ENCODE data around the gene SNCB.

The SNCB gene

DNA sequence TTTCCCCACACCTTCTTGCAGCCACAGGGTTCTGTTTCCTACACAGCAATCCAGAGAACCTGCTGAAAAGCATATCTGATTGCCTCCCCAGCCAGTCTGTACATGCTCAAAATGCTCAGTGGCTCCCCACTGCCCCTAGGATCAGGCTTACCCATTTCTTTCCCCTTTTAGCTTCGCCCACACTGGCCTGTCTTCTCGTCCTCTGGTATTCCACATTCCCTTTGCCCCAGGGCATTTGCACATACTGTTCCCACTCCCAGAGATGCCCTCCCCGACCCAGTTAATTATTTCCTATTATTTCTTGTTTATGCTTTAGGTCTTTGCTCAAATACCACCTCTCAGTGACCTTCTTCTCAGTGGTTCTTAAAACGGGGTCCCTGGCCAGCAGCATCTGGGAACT lies 10.3 kb upstream of the SNCB start:
- WGBS, result 90% methylated on average over 4 of the region's 4 CpGs
- no peaks in the 10 kb centered on the region for H3K27me3 ChIP-seq (ENCODE audit: insufficient read depth, low read length)
- no peak overlapping the region for H3K4me3 ChIP-seq (ENCODE audit: low read length)
- peaks cover 14% of the 10 kb centered on the region for H3K4me1 ChIP-seq (ENCODE audit: insufficient read depth, low read length)
- H3K27ac ChIP-seq (ENCODE audit: low read depth, low read length), result no peak overlapping the region
- H3K36me3 ChIP-seq (ENCODE audit: insufficient read depth, low read length), result no peaks in the 10 kb centered on the region
- no peaks in the 10 kb centered on the region for H3K9me3 ChIP-seq (ENCODE audit: insufficient read depth, low read depth, low read length)
- no peak overlapping the region for H3K9ac ChIP-seq (ENCODE audit: low read depth, low read length)

DNA sequence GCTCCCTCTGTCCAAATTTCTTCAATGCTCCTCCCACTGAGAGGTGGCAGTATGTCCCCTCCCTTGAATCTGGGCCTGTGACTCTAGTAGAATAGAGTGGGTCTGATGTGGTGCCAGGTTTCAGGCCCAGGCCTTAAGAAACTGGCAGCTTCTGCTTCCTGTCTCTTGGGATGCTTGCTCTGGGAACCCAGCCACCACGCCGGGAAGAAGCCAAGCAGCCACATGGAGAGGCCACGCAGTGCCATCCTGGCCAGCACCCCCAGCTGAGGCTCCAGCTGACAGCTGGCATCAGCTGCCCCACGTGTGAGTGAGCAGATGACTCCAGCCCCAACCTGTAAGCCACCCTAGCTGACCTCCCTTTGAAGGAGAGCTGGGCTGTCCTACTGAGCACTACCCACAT lies 9.6 kb upstream of the SNCB start:
- H3K36me3 ChIP-seq (ENCODE audit: insufficient read depth, low read length), result no peaks in the 10 kb centered on the region
- no peaks in the 10 kb centered on the region for H3K27me3 ChIP-seq (ENCODE audit: insufficient read depth, low read length)
- peaks cover 14% of the 10 kb centered on the region for H3K4me1 ChIP-seq (ENCODE audit: insufficient read depth, low read length)
- no peak overlapping the region for H3K9ac ChIP-seq (ENCODE audit: low read depth, low read length)
- H3K27ac ChIP-seq (ENCODE audit: low read depth, low read length), result no peak overlapping the region
- 89% methylated on average over 4 of the region's 4 CpGs for WGBS
- no peaks in the 10 kb centered on the region for H3K9me3 ChIP-seq (ENCODE audit: insufficient read depth, low read depth, low read length)
- no peak overlapping the region for H3K4me3 ChIP-seq (ENCODE audit: low read length)

DNA sequence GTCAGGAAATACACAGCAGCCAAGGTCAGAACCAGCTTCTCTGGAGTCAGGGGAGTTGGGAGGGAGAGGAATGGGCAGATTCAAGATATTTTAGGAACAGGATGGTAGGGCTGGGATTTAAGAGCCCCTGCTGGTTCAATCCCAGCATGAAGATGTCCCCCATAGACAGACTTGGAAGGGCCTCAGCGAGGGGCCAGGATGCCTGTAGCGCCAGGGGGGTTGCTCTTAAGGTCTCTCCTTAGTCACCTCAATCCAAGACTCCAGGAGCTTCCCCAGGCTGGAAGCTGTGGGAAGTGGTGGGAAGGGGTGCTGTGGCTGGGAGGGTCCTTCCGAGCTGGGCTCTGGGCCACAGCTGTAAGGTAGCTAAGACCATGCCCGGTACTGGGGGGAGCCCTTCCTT lies 8.9 kb upstream of the SNCB start:
- 66% methylated on average over 2 of the region's 4 CpGs for WGBS
- no peaks in the 10 kb centered on the region for H3K36me3 ChIP-seq (ENCODE audit: insufficient read depth, low read length)
- no peaks in the 10 kb centered on the region for H3K9me3 ChIP-seq (ENCODE audit: insufficient read depth, low read depth, low read length)
- no peak overlapping the region for H3K27ac ChIP-seq (ENCODE audit: low read depth, low read length)
- H3K4me1 ChIP-seq (ENCODE audit: insufficient read depth, low read length), result peaks cover 12% of the 10 kb centered on the region
- H3K4me3 ChIP-seq (ENCODE audit: low read length), result no peak overlapping the region
- H3K9ac ChIP-seq (ENCODE audit: low read depth, low read length), result no peak overlapping the region
- H3K27me3 ChIP-seq (ENCODE audit: insufficient read depth, low read length), result 0 out of 2 replicates have a peak, but pooled peaks cover 2% of the 10 kb centered on the region

DNA sequence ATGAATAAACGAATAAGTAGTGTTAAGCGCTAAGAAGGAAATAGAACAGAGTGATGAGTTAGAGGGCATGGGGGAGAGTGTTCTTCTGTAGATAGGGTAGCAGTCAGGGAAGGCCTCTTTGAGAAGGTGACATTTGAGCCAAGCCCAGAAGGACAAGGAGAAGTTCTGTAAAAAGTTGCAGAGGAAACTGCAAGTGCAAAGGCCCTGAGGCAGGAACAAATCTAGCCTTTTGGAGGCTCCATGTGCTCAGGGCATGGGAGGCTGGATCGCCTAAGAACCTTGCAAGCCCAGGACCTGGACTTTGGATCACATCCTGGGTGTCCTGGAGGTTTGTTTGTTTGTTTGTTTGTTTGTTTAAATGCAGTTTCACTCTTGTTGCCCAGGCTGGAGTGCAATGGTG lies 8.1 kb upstream of the SNCB start:
- Histone ChIP-seq H3K9me3 (ENCODE audit: insufficient read depth, low read depth, low read length) (no peaks in the 10 kb centered on the region), H3K27me3 (ENCODE audit: insufficient read depth, low read length) (peaks cover 9% of the 10 kb centered on the region; the same call in 1 of the 2 replicates), H3K4me3 (ENCODE audit: low read length) (no peak overlapping the region), H3K27ac (ENCODE audit: low read depth, low read length) (no peak overlapping the region), H3K9ac (ENCODE audit: low read depth, low read length) (no peak overlapping the region), H3K36me3 (ENCODE audit: insufficient read depth, low read length) (no peaks in the 10 kb centered on the region), H3K4me1 (ENCODE audit: insufficient read depth, low read length) (peaks cover 16% of the 10 kb centered on the region)
- WGBS, result 92% methylated on average over 3 of the region's 3 CpGs

DNA sequence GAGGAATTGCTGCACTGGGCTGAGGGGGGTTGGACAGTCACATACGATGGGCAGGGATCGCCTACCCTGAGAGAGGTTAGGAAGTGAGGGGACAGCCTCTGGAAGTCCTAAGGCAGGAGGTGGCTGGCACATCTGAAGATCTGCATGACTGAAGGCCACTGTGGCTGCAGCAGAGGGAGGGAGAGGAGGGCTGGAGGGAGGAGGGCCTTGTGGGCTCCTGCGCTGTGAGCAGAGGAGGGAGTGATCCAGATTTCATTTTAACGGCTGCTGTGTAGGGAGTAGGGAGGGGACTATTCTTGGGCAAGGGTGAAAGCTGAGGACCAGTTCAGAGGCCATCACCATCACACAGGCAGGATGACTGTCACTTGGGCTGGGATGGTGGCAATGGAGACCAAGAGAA lies 7.2 kb upstream of the SNCB start:
- no peak overlapping the region for H3K4me3 ChIP-seq (ENCODE audit: low read length)
- H3K36me3 ChIP-seq (ENCODE audit: insufficient read depth, low read length), result no peaks in the 10 kb centered on the region
- H3K27ac ChIP-seq (ENCODE audit: low read depth, low read length), result no peak overlapping the region
- peaks cover 9% of the 10 kb centered on the region for H3K4me1 ChIP-seq (ENCODE audit: insufficient read depth, low read length)
- no peaks in the 10 kb centered on the region for H3K9me3 ChIP-seq (ENCODE audit: insufficient read depth, low read depth, low read length)
- whole genome bisulfite sequencing, result 43% methylated on average over 4 of the region's 4 CpGs
- peaks cover 9% of the 10 kb centered on the region; the same call in 1 of the 2 replicates for H3K27me3 ChIP-seq (ENCODE audit: insufficient read depth, low read length)
- no peak overlapping the region for H3K9ac ChIP-seq (ENCODE audit: low read depth, low read length)

DNA sequence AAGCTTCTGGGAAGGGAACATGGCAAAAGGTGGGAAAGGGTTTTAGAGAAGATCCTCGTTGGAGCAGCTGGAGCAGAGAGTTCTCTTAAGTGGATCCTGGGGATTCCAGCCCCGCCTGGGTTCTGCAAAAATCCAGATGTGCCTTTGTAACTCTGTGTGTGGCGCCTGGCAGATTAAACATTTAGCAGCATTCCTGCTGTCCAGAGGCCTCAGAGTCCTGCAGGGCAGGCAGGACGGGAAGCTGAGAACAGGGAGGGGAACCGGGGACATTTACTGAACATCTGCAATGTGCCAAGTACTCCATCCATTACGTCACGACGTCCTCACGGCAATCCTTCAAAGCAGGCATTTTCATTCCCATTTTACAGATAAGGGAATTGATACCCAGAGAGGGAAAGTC lies 6.1 kb upstream of the SNCB start:
- 69% methylated on average over 9 of the region's 9 CpGs for WGBS

DNA sequence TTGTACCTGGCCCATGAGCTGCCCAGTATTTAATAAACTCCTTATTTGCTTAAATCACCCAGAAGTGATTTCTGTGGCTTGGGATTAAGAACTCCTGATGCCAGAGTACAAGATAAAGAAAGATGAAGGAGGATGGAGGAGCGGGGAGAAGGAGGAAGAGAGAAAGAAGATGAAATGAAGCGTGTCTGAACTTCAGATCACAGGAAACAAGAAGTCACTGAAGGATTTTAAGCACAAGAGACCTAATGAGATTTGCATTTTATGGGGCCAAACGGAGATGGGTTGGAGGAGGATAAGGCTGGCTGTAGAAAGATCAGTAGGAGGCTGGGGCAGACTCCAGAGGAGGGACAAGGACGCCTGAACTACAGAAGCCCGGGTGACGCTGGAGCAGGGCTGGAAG lies 3.3 kb upstream of the SNCB start:
- Histone ChIP-seq H3K4me1 (ENCODE audit: insufficient read depth, low read length) (peaks cover 17% of the 10 kb centered on the region), H3K9ac (ENCODE audit: low read depth, low read length) (no peak overlapping the region)
- WGBS, result 36% methylated on average over 6 of the region's 6 CpGs

More for the DNA sequence above, 6.1 kb upstream of the SNCB start:
- H3K36me3 ChIP-seq (ENCODE audit: insufficient read depth, low read length), result no peaks in the 10 kb centered on the region
- no peak overlapping the region for H3K27ac ChIP-seq (ENCODE audit: low read depth, low read length)
- no peak overlapping the region for H3K9ac ChIP-seq (ENCODE audit: low read depth, low read length)
- no peak overlapping the region for H3K4me3 ChIP-seq (ENCODE audit: low read length)
- peaks cover 18% of the 10 kb centered on the region for H3K27me3 ChIP-seq (ENCODE audit: insufficient read depth, low read length)
- H3K9me3 ChIP-seq (ENCODE audit: insufficient read depth, low read depth, low read length), result no peaks in the 10 kb centered on the region
- peaks cover 9% of the 10 kb centered on the region for H3K4me1 ChIP-seq (ENCODE audit: insufficient read depth, low read length)

DNA sequence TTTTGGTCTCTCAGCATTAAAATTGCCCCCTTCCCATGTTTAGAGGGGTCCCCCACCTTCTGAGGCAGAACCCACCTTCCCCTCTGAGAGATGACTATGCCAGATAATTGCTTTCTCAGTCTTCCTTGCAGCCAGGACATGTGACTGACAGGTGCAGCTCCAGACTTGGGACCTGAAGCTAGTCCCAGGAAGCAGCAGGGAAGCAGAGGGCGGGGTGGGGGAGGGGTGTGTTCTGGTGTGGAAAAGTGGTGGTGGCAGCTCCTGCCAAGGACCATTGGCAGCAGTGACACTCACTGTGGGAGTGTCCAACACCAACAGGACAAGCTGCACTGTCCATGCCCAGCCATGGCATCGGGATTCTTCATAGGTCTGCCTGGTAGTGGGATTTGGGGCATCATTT lies 2.4 kb upstream of the SNCB start:
- peaks cover 17% of the 10 kb centered on the region for H3K4me1 ChIP-seq (ENCODE audit: insufficient read depth, low read length)
- H3K9ac ChIP-seq (ENCODE audit: low read depth, low read length), result no peak overlapping the region
- H3K27me3 ChIP-seq (ENCODE audit: insufficient read depth, low read length), result peaks cover 55% of the 10 kb centered on the region
- no peak overlapping the region for H3K4me3 ChIP-seq (ENCODE audit: low read length)
- H3K27ac ChIP-seq (ENCODE audit: low read depth, low read length), result no peak overlapping the region
- no peaks in the 10 kb centered on the region for H3K9me3 ChIP-seq (ENCODE audit: insufficient read depth, low read depth, low read length)
- no peaks in the 10 kb centered on the region for H3K36me3 ChIP-seq (ENCODE audit: insufficient read depth, low read length)
- WGBS, result 92% methylated on average over 2 of the region's 2 CpGs

More for the DNA sequence above, 3.3 kb upstream of the SNCB start:
- H3K4me3 ChIP-seq (ENCODE audit: low read length), result no peak overlapping the region
- no peak overlapping the region for H3K27ac ChIP-seq (ENCODE audit: low read depth, low read length)
- H3K9me3 ChIP-seq (ENCODE audit: insufficient read depth, low read depth, low read length), result no peaks in the 10 kb centered on the region
- H3K27me3 ChIP-seq (ENCODE audit: insufficient read depth, low read length), result peaks cover 47% of the 10 kb centered on the region
- H3K36me3 ChIP-seq (ENCODE audit: insufficient read depth, low read length), result no peaks in the 10 kb centered on the region

DNA sequence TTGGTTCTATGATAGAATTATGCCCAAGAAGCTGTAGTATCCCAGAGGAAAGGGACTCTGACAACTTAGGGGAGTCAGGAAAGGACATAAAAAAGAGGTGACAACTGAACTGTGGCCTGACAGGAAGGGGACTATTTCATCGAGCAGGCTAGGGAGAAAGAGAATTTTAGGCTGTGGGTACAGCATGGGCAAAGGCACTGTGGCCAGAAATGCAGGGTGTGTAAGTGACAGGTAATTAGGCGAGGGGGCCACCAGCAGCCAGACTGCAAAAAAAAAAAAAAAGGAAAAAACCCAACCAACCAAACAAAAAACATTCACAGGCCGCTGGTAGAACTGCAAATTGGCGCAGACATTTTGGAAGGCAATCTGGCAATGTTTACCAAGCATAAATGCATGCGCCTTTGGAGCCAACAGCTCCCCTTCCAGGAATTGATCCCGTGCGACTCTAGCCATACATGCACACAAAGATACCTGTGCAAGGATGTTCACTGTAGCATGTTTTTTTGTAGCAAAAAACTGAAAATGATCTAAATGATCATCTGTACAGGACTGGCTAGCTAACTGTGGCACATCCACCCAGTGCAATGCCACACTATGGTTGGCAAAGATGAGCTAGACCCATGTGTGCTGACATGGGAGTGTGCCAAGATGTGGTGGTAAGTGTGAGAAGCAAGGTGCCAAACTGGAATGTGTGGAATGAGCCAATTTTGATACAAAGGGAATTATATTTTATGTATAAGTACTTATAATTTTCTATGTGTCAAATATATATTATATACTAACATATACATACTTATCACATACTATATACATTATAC lies 1.3 kb upstream of the SNCB start:
- Histone ChIP-seq H3K9ac (ENCODE audit: low read depth, low read length) (no peak overlapping the region), H3K9me3 (ENCODE audit: insufficient read depth, low read depth, low read length) (no peaks in the 10 kb centered on the region), H3K4me3 (ENCODE audit: low read length) (no peak overlapping the region), H3K36me3 (ENCODE audit: insufficient read depth, low read length) (no peaks in the 10 kb centered on the region), H3K4me1 (ENCODE audit: insufficient read depth, low read length) (peaks cover 17% of the 10 kb centered on the region), H3K27me3 (ENCODE audit: insufficient read depth, low read length) (peaks cover 63% of the 10 kb centered on the region), H3K27ac (ENCODE audit: low read depth, low read length) (no peak overlapping the region)
- WGBS, result 88% methylated on average over 7 of the region's 7 CpGs

DNA sequence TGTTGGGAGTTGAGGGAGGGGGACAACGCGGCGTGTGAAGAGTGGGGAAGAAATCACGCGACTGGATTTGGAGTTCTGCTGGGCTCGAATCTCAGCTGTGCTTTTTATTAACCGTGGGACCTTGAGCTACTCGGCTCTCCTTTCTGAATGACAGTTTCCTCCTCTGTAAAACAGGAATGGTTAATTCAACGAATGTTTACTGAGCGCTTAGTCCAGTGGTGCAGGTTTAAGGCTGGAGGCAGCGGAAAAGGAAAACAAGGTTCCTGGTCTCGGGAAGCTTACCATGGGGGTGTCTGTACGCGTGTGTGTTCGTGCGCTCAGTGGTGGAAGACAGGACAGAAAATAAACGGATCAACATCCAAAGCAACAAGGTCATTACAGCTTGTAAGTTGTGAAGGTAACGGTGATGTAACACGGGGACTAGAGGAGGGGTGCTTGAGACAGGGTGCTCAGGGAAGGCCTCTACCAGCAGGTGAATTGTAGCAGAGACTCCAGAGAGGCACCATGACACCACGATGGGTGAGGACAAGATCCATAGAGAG lies 418 bp upstream of the SNCB start:
- Histone ChIP-seq H3K27ac (ENCODE audit: low read depth, low read length) (no peak overlapping the region), H3K9me3 (ENCODE audit: insufficient read depth, low read depth, low read length) (no peaks in the 10 kb centered on the region), H3K4me3 (ENCODE audit: low read length) (peak overlapping the region; percentile 77), H3K27me3 (ENCODE audit: insufficient read depth, low read length) (peaks cover 64% of the 10 kb centered on the region), H3K36me3 (ENCODE audit: insufficient read depth, low read length) (no peaks in the 10 kb centered on the region), H3K9ac (ENCODE audit: low read depth, low read length) (no peak overlapping the region), H3K4me1 (ENCODE audit: insufficient read depth, low read length) (peaks cover 17% of the 10 kb centered on the region)
- 12% methylated on average over 20 of the region's 20 CpGs for WGBS

DNA sequence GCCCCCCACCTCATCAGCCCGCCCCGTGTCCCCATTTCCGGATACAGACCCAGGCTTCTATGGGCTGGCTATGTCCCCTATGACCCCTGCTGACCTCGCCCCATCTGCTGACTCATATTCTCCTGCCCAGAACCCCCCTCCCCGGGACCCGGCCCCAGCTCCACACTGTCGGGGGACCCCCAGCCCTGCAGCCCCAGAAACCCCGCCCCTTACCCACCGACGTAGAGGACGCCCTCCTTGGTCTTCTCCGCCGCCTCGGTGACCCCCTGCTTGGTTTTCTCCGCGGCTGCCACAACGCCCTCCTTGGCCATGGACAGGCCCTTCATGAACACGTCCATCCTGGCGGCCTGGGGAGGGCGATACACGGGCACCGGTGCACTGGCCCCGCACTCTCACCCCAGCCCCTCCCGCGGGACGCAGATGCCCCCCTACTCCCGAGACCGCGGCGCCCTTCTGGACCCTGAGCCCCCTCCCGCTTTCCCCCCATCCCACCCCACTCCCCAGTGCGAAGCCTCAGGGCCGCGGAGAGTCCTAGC lies 949 bp downstream of the SNCB start:
- no peaks in the 10 kb centered on the region for H3K36me3 ChIP-seq (ENCODE audit: insufficient read depth, low read length)
- no peaks in the 10 kb centered on the region for H3K9me3 ChIP-seq (ENCODE audit: insufficient read depth, low read depth, low read length)
- H3K9ac ChIP-seq (ENCODE audit: low read depth, low read length), result no peak overlapping the region; the same call in 1 of the 2 replicates
- H3K4me3 ChIP-seq (ENCODE audit: low read length), result peak overlapping the region; percentile 77
- H3K27me3 ChIP-seq (ENCODE audit: insufficient read depth, low read length), result peaks cover 64% of the 10 kb centered on the region
- H3K4me1 ChIP-seq (ENCODE audit: insufficient read depth, low read length), result peaks cover 17% of the 10 kb centered on the region
- 5% methylated on average over 34 of the region's 34 CpGs for WGBS
- no peak overlapping the region for H3K27ac ChIP-seq (ENCODE audit: low read depth, low read length)

Data from HUES64 (cell line).